Measurements from ENCODE around the gene GPC6.

The GPC6 gene

DNA sequence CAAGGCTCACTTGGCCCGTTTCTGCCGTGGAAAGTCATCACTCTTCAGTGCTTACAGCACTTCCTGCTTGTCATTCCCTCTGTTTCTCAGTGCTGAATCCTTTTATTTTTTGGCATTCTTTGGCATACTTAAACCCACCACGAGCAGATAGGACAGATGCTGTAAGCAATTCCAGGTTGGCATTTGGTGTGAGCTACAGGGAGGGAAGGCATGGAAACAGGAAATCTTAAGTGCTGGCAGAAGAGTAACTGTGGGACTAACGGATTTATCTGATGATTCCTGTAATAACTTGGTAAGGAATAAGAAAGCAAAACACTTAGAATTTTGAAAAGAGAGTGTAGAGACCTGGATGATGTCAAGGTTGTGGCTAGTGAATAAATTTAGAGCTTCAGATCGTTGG lies 273.4 kb downstream of the GPC6 start:
- DNase-seq (ENCODE audit: low read depth in 2 of 2) = no peak

DNA sequence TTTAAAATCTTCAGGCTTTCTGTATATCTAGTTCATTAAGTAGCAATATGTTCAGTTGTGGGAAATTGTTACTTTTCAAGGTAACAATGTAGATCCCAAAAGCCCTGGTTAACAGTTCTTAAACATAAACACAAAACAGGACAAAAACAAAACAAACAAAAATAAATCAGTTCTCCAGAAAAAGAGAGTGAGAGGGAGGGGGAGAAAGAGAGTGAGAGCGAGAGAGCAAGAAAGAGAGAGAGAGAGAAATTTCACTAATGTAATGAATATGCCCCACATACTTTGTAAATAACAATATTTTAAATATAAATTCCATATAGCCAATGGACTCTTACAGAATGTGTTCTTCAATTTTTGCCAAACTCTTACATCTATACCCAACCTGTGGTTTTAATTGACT lies 275.5 kb downstream of the GPC6 start:
- DNase-seq (ENCODE audit: low read depth in 2 of 2) = no peak

DNA sequence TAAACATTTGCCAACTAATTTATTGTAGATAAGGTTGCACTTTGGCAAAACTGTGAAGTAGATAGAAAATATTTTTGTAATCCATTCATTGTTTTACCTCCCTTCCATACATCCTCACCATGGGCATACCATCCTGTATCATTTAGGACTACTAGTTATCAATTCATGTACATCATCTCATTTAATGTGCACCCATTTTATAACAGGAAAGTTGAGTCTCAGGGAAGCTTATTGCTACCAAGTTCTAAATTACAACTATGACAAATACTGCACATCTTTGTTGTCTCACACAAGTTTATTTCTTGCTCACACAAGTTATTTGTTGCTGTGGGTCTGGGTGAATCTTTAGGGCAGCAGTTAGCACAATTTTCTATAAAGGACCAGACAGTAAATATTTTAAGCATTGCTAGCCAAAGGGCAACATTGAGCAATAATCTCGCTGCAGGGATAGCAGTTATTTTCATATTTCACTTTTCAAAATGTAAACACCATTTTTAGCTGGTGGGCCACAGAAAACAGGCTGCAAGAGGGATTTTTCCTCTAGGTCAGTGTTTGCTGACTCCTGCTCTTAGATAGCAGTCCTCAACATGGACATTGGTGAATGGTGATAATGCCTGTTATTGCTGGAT lies 276.5 kb downstream of the GPC6 start:
- DNase-seq (ENCODE audit: low read depth in 2 of 2) = no peak

DNA sequence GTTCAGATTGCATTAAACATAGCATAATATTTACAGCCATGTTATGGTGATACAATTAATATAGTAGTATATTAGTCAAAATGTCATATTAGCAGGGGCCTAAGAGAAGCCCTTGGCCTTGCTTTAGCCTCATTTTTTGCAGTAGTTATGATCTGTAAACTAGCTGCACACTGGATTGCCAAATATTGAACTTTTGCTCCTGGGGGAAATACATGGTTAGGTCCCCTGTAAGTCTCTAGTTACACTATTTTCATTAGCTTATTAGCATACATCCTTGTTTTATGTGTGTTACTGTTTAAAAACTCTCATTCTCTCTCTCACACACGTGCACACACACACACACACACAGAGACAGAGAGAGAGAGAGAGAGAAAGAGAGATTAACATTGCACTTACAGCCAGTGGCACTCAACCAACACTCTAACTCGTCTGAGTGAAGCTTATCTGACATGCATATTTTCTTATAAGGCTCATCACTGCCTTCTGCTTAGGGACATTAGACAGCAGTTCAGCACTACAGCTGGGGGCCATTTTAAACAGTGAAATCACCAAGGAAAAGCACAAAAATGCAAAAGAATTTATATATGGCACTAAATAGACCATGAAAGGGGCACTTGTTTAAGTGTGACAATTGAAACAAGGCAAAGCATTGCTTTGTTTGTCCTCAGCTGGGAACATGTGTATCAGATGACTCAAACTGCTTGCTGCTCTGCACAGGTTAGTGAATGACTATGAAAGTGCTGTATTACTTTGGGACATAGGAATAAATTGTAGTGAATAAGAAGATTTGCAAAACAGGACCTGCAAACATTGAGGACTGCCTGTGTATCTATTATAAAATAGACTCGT lies 278.7 kb downstream of the GPC6 start:
- no peak for DNase-seq (ENCODE audit: low read depth in 2 of 2)

DNA sequence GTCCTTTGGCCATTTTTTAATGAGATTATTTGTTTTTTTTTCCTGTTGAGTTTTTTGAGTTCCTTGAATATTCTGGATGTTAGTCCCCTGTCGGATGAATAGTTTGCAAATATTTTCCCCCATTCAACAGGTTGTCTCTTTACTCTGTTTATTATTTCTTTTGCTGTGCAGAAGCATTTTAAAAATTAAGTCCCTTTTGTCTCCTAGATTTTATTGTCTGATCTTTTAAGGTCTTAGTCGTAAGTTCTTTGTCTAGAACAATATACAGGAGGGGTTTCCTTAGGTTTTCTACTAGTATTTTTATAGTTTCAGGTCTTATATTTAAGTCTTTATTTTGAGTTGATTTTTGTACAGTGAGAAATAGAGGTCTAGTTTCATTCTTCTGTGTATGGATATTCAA lies 284.4 kb downstream of the GPC6 start:
- no peak for DNase-seq (ENCODE audit: low read depth in 2 of 2)

DNA sequence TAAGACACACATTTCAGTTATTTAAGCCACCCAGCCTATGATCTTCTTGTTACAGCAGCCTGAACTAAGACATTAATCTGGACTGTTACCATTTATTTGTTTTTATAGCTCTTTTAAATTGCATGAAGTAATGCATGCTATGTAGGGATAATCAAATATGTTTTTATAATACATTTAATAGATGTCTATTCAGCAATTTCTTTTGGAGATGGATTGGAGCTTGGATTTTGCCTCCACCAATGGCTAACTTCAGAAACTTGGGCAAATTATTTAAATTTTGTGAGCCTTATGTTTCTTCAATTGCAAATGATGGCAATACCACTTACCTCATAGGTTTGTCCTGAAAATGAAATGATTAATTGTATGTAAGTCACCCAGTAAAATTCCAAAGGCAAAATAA lies 288.7 kb downstream of the GPC6 start:
- DNase-seq (ENCODE audit: low read depth in 2 of 2) = no peak

DNA sequence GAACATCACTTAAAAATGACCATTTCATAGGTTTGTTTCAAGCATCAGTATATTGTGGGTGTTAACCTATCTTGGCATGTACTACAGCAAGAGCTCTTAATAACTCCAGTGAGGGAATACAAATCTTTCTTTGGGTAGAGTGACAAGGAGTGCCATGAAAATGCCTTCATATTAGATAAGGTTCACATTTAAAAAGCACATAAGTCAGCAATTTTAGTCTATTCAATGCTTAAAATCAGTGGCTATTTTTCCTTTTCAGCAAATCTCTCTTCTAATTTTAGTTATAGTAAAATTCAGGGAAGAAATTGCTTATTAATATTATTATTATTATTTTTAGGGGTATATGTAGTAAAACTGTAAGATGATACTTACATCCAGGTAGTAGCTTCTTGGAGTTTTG lies 291.1 kb downstream of the GPC6 start:
- DNase-seq (ENCODE audit: low read depth in 2 of 2) = no peak

DNA sequence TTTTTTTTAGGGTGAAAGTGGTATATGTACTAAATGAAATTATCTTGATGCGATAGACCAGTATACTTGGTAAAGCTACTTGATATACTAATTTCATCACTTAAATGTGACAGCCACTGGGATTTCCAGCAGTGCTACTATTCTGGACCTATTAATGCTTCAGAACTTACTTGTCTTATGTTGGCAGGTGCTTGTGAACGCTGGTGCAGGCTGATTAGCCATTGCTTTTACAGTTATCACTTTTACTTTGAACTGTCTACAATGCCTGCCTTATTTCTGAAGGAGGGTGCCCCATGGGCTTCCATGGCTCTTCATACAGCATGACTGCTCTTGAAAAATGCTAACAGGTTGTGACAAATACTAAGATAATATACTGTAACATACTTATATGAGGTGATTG lies 294.7 kb downstream of the GPC6 start:
- DNase-seq (ENCODE audit: low read depth in 2 of 2) = no peak

DNA sequence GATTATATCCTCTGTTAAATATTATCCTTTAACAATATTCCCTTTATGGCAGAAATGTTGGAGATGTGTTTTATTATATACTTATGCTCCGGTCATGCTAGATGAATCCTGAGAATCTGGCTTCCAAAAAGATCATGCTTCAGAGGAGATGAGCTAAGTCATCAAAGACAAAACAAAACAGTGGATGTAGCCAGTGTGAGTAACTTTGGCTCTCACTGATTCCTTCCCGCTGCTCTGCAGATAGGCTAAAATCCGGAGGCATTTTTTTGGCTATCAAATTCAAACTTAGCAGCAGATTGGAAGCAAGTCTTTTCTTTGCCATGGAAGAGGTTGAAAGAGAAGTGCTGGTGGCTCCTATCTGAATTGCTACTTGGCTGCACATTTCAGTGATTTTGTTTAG lies 295.9 kb downstream of the GPC6 start:
- DNase-seq (ENCODE audit: low read depth in 2 of 2) = no peak

DNA sequence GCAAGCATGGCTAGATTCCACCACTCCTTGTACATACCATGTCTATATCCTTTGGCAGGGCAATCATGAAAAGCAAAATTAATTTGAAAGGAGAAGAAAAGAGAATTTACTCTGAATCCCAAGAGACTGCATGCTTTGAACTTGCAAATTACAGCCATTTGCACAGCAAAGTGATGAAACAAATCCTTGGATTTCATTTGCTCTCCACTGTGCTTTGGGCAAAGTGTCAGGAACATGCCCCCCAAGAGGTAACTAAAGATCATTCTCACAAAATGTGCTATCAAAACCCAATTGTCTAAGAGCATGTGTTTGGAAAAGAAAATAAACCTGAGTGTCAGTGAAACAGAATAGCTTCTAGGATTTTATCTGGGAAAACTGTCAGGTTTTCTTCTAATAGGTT lies 298.5 kb downstream of the GPC6 start:
- DNase-seq (ENCODE audit: low read depth in 2 of 2) = no peak

DNA sequence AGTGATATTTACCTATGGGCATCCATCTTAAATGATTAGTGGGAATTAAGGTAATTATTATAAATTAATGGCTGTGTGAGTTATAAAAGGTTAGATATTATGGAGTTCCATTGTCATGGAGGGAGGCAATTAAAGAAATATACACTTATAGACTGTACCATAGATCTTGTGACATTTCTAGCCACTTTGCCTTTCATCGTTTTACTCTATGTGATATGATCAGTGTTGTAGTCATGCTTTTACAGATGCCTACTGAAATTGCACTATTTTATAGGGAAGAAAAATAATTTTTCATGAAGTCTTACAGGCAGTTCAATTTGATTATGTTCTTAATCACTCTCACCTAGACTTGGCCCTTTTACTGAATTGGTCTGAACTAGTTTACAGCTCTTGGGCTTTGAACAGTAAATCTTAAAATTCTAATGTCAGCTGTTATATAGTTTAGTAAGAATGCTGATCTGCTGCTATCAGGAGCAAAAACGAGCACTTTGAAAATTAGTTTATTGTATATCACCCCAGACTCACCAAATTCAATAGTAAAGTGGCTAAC lies 301.2 kb downstream of the GPC6 start:
- DNase-seq (ENCODE audit: low read depth in 2 of 2) = no peak

DNA sequence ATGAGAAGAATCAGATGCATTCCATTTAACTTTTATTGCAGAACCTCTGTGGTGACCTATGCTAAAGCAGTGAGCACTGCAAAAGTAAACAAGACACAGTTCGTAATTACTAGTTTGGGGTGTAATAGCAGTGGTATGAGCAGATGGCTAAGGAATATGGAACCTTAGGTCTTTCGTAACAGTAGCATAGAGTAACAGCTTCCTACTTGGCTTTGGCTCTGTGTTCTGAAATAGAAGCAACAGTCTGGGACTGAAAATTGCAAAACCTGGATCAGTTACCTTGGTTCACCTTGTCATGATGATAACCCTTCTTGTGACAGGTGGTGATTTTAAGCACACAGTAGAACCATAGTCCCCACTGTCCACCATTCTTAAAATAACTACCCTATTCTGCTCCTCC lies 303.4 kb downstream of the GPC6 start:
- DNase-seq (ENCODE audit: low read depth in 2 of 2) = no peak

DNA sequence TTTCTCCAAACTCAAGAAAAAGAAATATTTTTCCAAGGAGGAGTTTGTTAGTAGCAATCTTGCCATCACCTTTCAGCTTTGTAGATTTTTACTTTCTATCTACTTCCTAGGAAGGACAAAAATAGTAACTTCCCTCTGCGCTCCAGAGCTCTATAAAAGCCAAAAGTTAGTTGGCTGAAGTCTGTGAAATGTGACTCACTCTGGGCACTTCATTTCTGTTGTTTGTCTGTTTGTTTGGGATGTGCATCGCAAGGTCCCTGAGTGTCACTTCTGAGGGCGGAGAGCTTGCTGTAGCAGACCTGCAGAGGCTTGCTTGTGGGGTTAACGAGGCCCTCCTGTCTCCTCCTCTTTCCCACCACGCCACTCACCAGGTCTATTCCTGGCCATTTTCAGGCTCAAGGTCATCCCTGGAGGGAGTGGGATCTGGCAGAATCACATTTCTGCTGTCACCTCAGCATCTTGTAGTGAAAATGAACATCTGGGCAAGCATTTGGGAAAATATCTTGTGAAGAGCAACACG lies 307.6 kb downstream of the GPC6 start:
- DNase-seq (ENCODE audit: low read depth in 2 of 2) = no peak

DNA sequence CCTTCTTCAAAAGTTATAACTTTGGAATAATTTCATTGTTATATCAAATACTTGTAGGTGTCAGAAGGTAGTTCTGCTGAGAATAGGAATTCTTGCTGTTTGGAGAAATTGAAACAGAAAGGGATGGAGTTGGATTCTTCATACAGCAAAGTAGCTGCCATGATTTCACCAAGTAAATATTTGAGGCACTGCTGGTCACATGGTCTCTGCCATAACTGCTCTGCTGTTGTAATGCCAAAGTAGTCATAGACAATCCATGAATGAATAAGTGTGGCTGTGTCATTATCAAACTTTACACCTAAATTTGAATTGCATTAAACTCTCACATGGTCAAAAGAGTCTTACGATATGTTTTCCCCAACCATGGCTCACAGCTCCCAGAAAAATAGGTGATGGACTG lies 308.6 kb downstream of the GPC6 start:
- DNase-seq (ENCODE audit: low read depth in 2 of 2) = no peak

DNA sequence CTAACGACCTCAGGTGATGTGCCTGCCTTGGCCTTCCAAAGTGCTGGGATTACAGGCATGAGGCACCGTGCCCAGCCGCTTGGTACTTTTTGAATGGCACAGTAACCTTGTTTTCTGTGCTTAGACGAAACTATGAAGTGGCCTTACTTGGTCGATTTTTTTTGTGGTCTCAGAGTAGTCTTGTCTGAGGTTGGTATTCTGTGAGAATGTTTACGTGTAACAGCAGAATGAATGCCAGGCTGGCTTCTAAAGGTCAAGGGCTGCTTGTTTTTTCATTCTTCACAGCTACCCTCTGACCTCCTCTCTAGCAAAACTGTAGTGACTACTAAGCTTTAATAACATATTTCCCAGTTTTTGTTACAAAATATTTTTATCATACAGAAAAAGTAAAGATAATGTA lies 313.3 kb downstream of the GPC6 start:
- no peak for DNase-seq (ENCODE audit: low read depth in 2 of 2)

DNA sequence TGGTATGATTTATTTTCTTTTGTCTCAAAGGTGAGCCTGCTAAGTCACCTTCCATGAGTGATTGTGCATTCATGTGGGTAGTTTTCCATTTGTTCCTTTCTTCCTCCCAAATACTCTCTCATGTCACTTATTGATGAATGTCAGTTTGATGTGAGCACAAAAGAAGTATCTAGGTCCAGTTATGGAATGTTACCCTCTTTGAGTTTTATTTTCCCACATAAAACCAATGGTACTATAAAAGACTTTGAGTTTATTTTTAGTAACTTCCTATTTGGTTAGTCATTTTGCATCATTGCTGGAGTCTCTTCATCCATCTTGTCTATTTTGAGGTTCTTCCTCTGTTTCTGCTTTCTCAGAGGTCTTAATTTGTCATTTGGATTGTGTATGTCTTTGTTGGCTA lies 321.3 kb downstream of the GPC6 start:
- DNase-seq (ENCODE audit: low read depth in 2 of 2) = no peak

DNA sequence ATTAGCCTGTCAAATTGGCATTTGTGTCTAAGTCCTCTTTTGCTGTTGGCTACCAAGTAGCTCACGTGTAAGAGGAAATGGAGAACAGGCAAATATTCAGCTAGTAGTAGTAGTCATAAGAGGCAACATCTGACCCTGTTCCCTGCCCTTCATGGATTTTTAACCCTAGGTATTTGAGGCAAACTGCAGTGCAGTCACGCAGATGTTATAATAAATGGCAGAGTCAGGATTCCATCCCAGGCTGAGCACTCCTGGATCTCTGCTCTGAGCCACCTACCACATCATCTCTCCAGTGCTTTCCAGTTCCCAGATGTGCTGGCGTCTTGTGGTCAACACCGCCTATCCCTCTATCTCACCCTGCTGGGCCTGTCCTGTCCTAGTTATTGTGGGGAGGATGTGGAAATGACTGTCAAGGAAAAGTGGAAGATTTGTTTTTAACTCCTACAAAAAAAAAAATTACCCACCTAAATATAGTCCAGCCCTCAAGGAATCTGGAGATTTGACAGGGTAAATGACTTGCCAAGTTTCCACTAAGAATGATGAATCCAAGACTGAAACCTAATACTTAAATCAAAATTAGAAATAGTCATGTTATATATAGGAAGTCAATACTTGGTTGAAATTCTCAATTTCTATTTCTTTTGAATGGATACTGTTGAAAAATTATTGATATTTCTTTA lies 322.9 kb downstream of the GPC6 start:
- DNase-seq (ENCODE audit: low read depth in 2 of 2) = no peak

DNA sequence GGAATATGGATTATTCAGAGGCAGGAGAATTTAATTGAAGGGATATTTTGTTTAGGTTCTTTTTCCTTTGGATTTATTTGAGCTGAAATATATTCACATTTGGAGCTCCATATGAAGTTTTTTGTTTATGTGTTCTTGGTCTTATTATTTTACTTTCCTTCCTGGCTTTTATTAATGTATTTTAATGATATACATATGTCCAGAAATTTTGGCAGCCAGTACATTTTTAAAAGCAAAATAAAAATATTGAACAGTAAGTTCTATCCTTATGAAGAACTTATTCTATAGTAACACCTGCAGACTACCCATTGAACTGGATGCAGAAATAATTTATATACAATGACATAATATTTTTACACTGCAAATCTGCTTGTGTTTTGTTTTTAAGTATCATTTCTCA lies 323.6 kb downstream of the GPC6 start:
- no peak for DNase-seq (ENCODE audit: low read depth in 2 of 2)

DNA sequence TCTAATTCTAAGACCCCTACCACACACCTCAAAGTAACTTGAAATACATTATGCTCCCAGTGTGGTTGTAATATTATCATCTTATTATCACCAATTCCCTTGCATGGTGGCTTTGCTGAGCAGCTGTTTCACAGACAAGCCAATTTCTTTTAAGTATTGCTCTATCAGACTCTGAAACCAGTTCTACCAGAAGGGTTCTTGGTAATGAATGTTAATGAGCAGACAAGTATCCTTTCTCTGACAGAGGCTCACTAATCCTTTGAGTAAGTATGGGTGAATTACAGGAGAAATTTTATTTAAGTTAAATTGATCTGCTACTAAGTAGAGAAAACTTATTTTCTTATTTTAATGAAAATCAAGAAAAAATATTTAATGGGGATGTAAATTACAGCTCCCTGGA lies 326.0 kb downstream of the GPC6 start:
- no peak for DNase-seq (ENCODE audit: low read depth in 2 of 2)

DNA sequence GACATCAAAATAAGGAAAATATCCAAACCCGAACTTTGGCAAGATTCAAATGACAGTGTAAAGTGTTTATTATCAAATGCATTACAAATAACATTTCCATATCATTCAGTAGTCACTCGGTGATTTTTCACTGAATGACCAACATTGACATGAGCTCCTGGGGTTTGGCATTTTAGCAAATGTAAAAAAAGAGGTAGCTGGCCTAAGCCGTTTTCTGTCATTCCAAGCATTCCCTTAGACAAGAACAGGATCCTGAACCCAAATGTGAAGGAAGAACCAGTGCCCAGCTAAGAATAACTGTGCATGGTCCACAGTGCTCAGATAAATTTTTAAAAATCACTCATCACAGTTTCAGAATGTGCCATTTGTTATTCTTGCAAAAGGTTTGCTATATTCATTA lies 327.9 kb downstream of the GPC6 start:
- DNase-seq (ENCODE audit: low read depth in 2 of 2) = no peak

DNA sequence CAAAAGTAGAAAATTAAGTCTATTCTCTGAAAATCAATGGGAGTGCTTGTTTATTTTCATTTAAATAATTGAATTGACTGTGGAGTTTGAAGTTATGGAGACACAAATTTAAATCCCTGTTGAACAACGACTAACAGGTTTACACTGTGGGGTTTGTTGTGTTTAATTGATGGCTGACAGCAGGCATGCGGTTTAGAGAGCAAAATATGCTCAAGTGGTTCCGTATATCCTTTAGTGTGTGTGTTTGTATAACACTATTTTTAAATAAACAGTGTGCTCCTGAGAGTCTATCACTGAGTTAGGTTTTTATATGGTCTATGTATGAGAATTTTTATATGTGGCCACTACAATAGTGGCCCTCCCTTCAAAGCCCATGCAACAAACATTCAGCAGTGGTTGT lies 332.0 kb downstream of the GPC6 start:
- no peak for DNase-seq (ENCODE audit: low read depth in 2 of 2)

DNA sequence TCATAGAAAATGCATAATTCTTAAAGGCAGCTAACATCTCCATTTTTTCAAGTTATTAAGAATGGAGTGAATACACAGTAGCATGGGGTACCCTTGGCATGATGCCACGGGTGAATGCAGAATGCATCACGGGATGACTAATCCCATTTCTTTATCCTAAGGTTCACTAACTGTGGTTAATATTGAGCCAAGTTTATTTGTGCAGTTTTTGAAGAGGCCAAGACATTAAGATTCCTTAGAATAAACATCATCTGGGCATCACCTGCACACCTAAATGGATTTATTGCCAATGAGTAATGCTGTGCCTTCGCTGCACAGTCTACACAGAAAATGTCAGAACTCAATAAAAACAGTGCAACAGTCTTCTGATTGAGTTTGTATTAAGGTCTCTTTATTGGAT lies 333.1 kb downstream of the GPC6 start:
- no peak for DNase-seq (ENCODE audit: low read depth in 2 of 2)
